OCI-LY1 (cell line): Measurements from ENCODE around the gene RABL2B.
"Not testable (repeated sequence)": the region's sequence is repeated elsewhere in the genome, so short reads cannot be mapped to it uniquely, and the experiment has no call there.

Experiments
- EZH2 ChIP-seq: fragments of 200-600 bp; sonication (generic), shearing (Covaris generic); IDR thresholded peaks from 2 replicates; pipeline ENCODE4 v1.8.0; 2017; ENCODE audit warnings: borderline replicate concordance, mixed run types, mild to moderate bottlenecking, antibody characterized with exemption, low read length, moderate library complexity, mixed read lengths
- TF ChIP-seq, protein P1 (sequence below): fragments of 200-600 bp; sonication (generic), shearing (Covaris generic); IDR thresholded peaks from 2 replicates; pipeline ENCODE4 v1.5.1; 2017; ENCODE audit warnings: mild to moderate bottlenecking, antibody characterized with exemption, low read length, moderate library complexity, mixed read lengths

GRCh38 chr22:50759597-50760341 is 23.7 kb downstream of the RABL2B start:
- TF ChIP-seq, protein P1, sequence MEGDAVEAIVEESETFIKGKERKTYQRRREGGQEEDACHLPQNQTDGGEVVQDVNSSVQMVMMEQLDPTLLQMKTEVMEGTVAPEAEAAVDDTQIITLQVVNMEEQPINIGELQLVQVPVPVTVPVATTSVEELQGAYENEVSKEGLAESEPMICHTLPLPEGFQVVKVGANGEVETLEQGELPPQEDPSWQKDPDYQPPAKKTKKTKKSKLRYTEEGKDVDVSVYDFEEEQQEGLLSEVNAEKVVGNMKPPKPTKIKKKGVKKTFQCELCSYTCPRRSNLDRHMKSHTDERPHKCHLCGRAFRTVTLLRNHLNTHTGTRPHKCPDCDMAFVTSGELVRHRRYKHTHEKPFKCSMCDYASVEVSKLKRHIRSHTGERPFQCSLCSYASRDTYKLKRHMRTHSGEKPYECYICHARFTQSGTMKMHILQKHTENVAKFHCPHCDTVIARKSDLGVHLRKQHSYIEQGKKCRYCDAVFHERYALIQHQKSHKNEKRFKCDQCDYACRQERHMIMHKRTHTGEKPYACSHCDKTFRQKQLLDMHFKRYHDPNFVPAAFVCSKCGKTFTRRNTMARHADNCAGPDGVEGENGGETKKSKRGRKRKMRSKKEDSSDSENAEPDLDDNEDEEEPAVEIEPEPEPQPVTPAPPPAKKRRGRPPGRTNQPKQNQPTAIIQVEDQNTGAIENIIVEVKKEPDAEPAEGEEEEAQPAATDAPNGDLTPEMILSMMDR, result not testable (repeated sequence)
- not testable (repeated sequence) for TF ChIP-seq EZH2
